Right hindlimb (tissue), 1 donor: ENCODE results near the gene TMEM243.

ENCODE experiments used
- DNase-seq: peaks from one replicate; pipeline ENCODE4 v3.0.0-alpha.2; 2018

The TMEM243 gene

DNA sequence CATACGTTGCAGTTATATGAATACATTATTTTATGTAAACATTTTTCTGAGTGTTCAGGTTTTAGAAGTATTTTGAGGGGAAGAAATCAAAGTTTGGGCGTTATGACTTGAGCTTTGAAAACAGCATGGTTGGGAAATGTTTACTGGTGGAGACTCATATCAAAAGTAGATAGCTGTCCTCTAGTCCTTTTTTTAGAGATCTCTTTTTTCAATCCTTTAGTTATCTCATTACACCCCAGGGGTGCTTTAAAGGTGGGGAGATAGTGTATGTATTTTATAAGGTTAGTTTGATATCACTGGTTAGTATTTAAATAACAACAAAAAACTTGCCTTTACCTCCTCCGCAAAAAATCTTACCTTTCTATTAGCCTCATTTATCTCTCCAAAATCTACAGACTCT, 65.0 kb downstream of the TMEM243 start:
- no peak for DNase-seq

DNA sequence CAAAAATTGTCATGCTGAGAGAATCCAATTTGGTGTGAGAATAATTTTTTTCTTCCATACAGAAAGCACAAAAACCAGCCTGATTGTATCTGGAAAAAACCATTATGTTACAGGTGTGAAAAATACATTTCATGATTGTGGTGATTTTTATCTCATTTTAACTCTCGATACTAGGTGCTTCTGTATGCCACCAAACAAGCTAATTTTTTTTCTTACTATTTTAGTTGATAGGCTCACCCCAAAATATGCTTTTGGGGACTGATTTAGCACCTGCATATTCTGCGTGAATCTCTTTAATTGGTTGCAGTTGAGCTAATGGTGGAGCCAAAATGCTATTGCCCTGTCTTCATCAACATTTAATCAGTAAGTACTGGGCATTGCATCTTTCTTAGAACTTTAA, 65.4 kb downstream of the TMEM243 start:
- DNase-seq, result no peak

DNA sequence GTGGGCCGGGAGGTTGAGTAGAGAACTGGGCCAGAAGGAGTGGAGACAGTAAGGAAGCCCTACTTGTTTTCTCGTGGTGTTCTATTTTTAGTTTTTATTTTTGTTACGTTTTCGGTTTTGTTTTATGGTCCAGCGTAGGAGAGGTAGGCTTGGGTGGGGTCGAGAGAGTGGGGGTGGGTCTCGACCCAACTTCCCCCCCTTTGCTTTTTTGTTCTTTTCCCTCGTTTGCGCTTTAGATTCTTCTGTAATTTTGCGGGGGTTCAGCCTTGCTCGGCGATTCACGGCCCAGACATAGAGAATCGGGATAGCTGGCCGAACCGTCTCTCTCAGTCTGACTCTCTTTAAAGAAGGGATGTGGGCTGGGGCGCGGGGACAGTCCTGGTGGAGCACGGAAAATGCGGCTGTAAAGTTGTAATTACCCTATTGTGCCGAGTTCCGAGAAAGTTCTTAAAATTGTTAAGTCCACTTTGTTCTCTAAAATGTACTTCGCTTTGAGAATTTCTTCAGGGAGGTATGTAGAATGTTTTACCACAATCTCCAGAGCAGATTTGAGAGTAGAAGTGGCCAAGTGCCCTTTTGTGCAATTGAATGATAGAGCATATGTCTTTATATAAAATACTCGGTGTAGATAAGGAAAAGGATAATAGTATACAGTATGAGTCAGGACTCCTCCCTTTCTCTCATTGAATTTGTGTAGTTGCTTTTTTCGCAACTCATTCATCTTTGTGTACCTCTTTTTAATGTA, 66.5 kb downstream of the TMEM243 start:
- DNase-seq, result peak; percentile 63

DNA sequence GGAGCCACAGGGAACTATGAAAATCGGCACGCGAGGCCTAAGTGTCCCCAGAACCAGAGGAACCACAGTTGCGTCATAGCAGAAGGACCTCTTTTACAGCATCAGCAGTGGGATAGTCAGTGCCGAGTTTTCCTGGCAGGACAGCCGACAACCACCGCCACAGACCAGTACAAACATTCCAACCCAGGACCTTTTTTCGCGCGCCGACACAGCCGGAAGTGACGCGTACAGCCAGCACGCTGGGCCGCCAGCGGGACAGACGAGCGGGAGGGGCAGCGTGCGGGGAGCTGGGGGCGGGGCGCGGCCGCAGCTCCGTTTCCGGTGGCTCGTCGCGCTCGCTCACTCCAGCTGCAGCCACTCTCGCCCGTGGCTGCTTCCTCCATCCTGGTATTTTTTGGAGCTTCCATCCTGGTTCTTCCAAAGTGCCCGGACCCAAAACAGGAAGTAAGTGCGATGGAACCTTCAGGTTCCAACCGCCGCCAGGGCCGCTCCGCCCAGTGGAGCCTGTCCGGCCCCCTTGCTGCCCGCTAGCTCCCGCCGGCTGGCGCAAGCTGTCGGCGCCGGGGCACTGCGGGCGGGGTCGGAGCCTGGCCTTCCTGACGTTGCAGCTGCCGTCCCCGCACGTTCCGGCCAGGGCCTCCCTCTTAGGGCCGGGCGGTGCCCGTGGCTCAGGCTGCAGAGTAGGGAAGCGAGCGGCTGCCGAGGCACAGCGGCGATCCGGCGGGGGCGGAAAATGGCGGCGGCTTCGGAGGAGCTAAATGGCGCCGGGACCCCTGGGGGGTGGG, 67.2 kb downstream of the TMEM243 start, which contains the start of gene DMTF1:
Gene DMTF1, plus strand, starts transcription at position 342 of the 785 bp plus-strand sequence. CDS start 12,489 bp downstream, outside the sequence.
- DNase-seq, result peak; percentile 97

DNA sequence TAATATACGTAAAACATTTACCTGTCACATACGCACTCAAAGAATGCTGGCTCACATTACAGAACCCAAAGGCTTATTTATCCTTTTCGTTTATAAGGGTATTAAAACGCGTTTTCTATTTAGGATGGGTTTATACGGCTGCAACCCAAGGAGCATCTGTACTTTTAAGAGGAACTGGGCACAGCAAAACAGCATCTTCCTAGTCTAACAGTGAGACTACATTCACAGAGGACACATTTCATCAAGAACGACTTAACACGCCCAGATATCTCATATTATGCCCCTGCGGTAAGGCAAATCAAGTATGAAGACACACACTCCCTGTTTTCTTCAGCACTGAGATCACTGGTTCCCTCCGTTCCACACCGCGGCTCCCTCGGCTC, 67.8 kb downstream of the TMEM243 start:
- DNase-seq, result no peak

DNA sequence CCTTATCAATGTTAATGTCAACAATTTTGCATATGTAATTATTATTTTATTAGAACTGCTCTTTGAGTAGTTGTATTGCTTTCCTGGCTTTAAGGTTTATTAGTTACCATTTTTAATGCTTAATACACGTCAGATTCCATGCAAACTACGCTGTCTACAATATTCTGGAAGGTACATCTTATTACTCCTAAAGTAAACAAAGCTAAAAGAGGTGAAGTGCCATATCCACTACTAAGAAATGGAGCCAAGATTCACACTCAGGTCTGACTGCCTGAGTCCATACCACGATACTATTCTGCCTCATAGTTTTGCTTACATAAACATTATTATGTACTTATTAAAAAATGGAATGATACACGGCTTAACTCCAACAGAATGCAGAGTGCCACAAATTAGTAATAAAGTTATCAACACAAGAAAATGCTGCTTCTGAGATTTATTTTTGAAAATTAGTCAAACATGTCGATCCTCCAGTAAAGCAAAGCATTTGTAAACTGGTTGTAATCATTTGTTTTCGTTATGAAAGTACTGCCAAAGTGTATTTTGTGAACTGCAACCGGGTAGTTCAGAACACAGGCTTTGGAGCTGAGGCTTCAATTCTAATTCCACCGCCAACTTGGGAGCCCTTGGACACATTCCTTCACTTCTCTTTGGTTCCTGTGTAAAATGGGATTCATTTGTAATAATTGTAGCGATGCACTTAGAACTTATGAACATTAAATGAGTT, 68.4 kb downstream of the TMEM243 start:
- peak; percentile 14 for DNase-seq

DNA sequence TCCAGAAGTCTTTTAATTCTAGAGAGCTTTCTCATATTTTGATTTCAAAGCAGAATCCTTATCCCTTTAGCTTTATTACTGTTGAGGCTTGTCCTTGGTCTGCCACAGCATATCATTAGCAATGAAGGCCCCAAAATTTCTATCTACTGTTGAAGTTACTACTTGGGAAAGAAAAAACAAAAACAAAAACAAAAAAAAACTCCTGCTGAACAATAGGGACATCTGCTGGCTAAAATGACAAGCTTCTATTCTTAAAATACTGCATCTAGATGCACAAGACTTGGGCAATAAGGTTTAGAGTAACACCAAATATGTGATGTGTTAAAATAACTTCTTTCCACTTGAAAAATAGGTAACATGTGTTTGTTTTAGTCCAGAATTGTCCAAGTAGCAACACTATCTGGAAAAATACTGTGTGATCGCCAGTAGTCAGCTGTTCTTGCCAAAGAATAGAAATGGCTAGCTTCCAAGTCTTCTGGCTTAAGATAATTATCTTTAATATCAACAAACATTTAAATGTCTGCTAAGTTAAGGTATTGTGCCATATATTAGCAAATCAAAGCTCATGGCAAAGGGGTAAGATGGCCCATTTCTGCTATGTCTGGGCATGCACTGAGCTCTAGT, 71.1 kb downstream of the TMEM243 start:
- DNase-seq, result no peak

DNA sequence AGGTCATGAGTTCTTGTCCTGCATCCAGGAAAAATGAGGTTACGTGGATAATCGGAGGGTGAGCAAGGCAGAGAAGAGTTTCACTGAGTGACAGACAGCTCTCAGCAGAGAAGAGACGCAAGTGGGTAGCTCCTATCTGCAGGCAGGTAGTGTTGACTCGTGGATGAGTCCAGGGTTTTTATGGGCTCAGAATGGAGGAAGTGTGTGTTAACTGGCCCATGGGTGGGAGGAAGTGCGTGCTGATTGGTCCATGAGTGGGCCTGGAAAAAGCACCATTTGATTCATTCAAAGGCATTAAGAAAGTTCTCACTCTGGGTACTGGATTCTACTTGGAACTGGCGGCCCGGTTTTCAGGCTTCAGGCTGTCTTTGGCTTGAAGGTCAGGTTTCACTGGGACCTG, 72.0 kb downstream of the TMEM243 start:
- no peak for DNase-seq

DNA sequence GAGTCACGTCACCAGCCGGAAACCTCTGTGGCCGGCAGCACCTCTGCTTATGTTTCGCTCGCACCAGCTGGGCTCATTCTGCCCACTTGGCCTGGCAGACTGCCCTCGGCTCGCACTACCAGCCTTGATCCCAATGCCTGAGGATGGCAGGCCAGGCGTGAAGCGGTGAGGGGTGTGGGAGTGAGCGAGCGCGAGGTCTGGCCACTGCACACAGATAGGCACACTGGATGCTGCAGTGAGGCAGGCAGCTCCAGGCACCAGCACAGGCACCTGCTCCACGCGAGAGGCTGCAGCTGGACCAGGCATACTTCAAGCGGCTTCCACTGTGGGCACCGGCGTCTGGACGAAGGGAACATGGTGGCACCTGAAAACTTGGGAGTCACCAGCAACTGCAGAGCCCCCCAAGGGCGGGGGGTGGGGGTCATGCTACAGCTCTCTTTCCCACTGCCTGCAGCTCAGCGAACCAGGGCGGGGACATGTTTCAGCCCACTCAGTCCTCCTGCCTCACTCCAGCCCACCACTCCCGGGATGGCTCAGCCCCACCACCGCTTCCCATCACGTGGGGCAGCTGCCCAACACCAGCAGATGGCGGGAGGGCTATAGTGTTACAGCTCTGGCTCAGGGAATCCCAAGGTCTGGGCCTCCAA, 72.7 kb downstream of the TMEM243 start:
- DNase-seq, result peak; percentile 25
